CD4-positive, alpha-beta T cell (primary cell): Measurements from ENCODE around the gene ADAMTS17. TPM values are rescaled to one million over a fixed set of nuclear protein-coding genes. Genes with fewer than 3 reads are reported as not detected.

Source experiments
- ATAC-seq: fragments of 200-7000 bp; cut with Tn5 transposase; one replicate; pipeline ENCODE4 v1.10.0; 2022; ENCODE audit warnings: mild to moderate bottlenecking; ENCODE audit not compliant: poor library complexity
- CTCF ChIA-PET: fragments of 350-600 bp; sonication (Branson Sonifier 250); formaldehyde crosslinking; loops from one replicate; lab custom pipeline; 2021; ENCODE audit warnings: antibody characterized with exemption, inconsistent platforms; lab: Charles Lee
- POLR2A ChIA-PET: fragments of 350-600 bp; sonication (Branson Sonifier 250); formaldehyde crosslinking; loops from one replicate; lab custom pipeline; 2021; ENCODE audit warnings: antibody characterized with exemption, inconsistent platforms; lab: Charles Lee
- DNase-seq, 14 experiments: peaks; one replicate each; pipeline ENCODE4 v3.0.0-alpha.2; 2013 to 2020; ENCODE audit warnings: mixed read lengths in 2 of 14
- H3K27ac ChIP-seq, 2 donors: one replicate each; pipeline versions ENCODE4 v1.5.1 to v1.7.0; 2013; ENCODE audit warnings: low read length in 2 of 2, low read depth in 1 of 2, mild to moderate bottlenecking in 1 of 2
- H3K27me3 ChIP-seq, 2 experiments: 1 replicate in 1 of 2; 2 replicates in 1 of 2; pipeline versions ENCODE4 v1.6.1 to v1.7.0; 2013; ENCODE audit warnings: low read length in 2 of 2, control low read depth in 1 of 2, mild to moderate bottlenecking in 1 of 2, moderate library complexity in 1 of 2; ENCODE audit not compliant: insufficient read depth in 2 of 2, control insufficient read depth in 1 of 2
- H3K36me3 ChIP-seq: one replicate; pipeline ENCODE4 v1.6.1; 2013; ENCODE audit warnings: low read length, control low read depth; ENCODE audit not compliant: insufficient read depth
- H3K4me1 ChIP-seq: one replicate; pipeline ENCODE4 v1.6.1; 2013; ENCODE audit warnings: low read length, control low read depth; ENCODE audit not compliant: insufficient read depth
- H3K4me3 ChIP-seq: one replicate; pipeline ENCODE4 v1.5.1; 2013; ENCODE audit warnings: mild to moderate bottlenecking, low read length, moderate library complexity
- H3K9me3 ChIP-seq, 2 experiments: 1 replicate in 1 of 2; 2 replicates in 1 of 2; pipeline versions ENCODE4 v1.6.1 to v1.7.0; 2013; ENCODE audit warnings: low read length in 2 of 2, mild to moderate bottlenecking in 2 of 2, control low read depth in 1 of 2, moderate library complexity in 1 of 2; ENCODE audit not compliant: control insufficient read depth in 1 of 2, insufficient read depth in 1 of 2
- H3K27ac Mint-ChIP-seq: one replicate; pipeline ENCODE4 v1.8.0; 2020; ENCODE audit warnings: mixed read lengths
- H3K27me3 Mint-ChIP-seq: one replicate; pipeline ENCODE4 v1.8.0; 2021; ENCODE audit warnings: mixed read lengths
- H3K36me3 Mint-ChIP-seq: one replicate; pipeline ENCODE4 v1.8.0; 2021; ENCODE audit warnings: low read depth, mixed read lengths
- H3K4me1 Mint-ChIP-seq: one replicate; pipeline ENCODE4 v1.8.0; 2021; ENCODE audit warnings: low read depth, mixed read lengths
- H3K4me3 Mint-ChIP-seq: one replicate; pipeline ENCODE4 v1.8.0; 2020; ENCODE audit warnings: mild to moderate bottlenecking, mixed read lengths
- H3K9me3 Mint-ChIP-seq: one replicate; pipeline ENCODE4 v1.8.0; 2020; ENCODE audit warnings: mixed read lengths
- intact Hi-C, 2 experiments: fragments of 100-400 bp; cut with DNase I in 1 of 2; cut with micrococcal nuclease in 1 of 2; formaldehyde crosslinking; loops; one replicate each; pipeline versions ENCODE4 v1.15.1 to v1.9.0; 2023 to 2025; cut with DNase I, micrococcal nuclease
- total RNA-seq, 174 experiments: library from RNA in 2 of 174; stranded (reverse) in 2 of 174; gene quantifications; one replicate each; pipeline ENCODE4 v1.2.3 and lab custom pipeline; 2021 to 2026
- TF ChIP-seq, protein P1 (sequence below): fragments of 200-600 bp; IDR thresholded peaks from one replicate; pipeline ENCODE4 v1.8.0; 2022; ENCODE audit warnings: antibody characterized with exemption, mild to moderate bottlenecking

ADAMTS17 gene
- total RNA-seq, 2 experiments from 2014 or later: 9.9 to 13.2 TPM

DNA sequence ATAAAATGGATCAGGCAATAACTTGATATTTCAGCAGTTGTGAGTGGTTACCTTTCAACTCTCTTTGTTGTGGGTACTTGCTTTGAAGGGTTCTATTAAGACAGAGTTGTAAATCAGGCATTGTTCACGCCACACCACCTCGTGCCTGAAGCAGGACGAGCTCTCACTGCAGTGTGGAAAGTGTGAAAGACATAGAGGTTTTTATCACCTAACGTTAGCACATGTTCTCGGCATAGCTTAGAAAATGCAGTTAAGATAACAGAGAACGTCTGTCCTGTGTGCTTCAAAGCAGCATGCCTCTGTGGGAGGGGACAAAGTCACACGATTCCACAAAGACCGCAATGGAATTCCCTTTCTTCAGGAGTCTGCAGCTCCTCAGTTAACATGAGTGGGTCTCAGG, 7.8 kb downstream of the ADAMTS17 start:
- Mint-ChIP-seq H3K27ac (no peak overlapping the region), H3K36me3 (no peaks in the 10 kb centered on the region), H3K4me1 (peaks cover 82% of the 10 kb centered on the region), H3K9me3 (no peaks in the 10 kb centered on the region), H3K4me3 (peak overlapping the region; percentile 35), H3K27me3 (no peaks in the 10 kb centered on the region)
- DNase-seq (peak in 1 of 14 experiments; percentile 46), ATAC-seq (no peak)
- intact Hi-C loops: loop anchor here in 1 of 2 experiments (10.0 kb wide), 2 partner anchors 199 to 519 kb away; no protein-coding TSS in a partner anchor
- no peak overlapping the region for H3K4me3 ChIP-seq
- H3K9me3 ChIP-seq: no peaks in the 10 kb centered on the region
- H3K27ac ChIP-seq: no peak overlapping the region
- ChIA-PET POLR2A (interaction anchor here (1.2 to 1.9 kb wide), 2 partner anchors 104 to 405 kb away, joined by 3 to 8 read pairs; no protein-coding TSS in a partner anchor), CTCF (interaction anchor here (1.0 kb wide), 1 partner anchor 16 kb away, joined by 4 read pairs; no protein-coding TSS in a partner anchor)
- no peaks in the 10 kb centered on the region for H3K36me3 ChIP-seq
- H3K27me3 ChIP-seq: no peaks in the 10 kb centered on the region
- H3K4me1 ChIP-seq: peaks cover 74% of the 10 kb centered on the region
- TF ChIP-seq, protein P1, sequence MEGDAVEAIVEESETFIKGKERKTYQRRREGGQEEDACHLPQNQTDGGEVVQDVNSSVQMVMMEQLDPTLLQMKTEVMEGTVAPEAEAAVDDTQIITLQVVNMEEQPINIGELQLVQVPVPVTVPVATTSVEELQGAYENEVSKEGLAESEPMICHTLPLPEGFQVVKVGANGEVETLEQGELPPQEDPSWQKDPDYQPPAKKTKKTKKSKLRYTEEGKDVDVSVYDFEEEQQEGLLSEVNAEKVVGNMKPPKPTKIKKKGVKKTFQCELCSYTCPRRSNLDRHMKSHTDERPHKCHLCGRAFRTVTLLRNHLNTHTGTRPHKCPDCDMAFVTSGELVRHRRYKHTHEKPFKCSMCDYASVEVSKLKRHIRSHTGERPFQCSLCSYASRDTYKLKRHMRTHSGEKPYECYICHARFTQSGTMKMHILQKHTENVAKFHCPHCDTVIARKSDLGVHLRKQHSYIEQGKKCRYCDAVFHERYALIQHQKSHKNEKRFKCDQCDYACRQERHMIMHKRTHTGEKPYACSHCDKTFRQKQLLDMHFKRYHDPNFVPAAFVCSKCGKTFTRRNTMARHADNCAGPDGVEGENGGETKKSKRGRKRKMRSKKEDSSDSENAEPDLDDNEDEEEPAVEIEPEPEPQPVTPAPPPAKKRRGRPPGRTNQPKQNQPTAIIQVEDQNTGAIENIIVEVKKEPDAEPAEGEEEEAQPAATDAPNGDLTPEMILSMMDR: no peak

DNA sequence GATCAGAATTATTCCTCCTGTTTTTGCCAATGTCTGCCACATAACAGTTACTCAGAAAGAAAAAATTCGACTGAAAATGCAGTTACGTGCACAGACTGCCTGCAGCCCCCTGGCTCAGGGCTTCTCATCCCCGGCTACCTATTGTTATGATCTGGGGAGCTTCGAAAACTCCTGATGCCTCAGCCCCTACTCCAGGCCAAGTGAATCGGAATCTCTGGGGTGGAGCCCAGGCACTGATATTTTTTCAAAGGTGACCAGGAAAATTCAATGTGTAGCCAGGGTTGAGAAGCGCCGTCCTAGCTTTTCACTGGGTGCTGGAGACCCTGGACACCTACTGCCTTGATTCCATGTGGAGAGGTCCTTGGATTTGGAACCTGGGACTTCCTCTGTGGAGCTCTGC, 8.5 kb downstream of the ADAMTS17 start:
- ChIA-PET CTCF (no interaction called here), POLR2A (interaction anchor here (0.5 to 1.9 kb wide), 3 partner anchors 103 to 1084 kb away, joined by 3 to 8 read pairs (median 3); partner anchors contain the start of gene TTC23)
- H3K9me3 ChIP-seq: no peaks in the 10 kb centered on the region
- DNase-seq (no peak), ATAC-seq (no peak)
- TF ChIP-seq, protein P1: no peak
- peaks cover 83% of the 10 kb centered on the region for H3K4me1 Mint-ChIP-seq
- no peaks in the 10 kb centered on the region for H3K27me3 Mint-ChIP-seq
- peaks cover 74% of the 10 kb centered on the region for H3K4me1 ChIP-seq
- H3K36me3 Mint-ChIP-seq: no peaks in the 10 kb centered on the region
- no peak overlapping the region for H3K4me3 Mint-ChIP-seq
- H3K27me3 ChIP-seq: no peaks in the 10 kb centered on the region
- no peak overlapping the region for H3K4me3 ChIP-seq
- no peaks in the 10 kb centered on the region for H3K36me3 ChIP-seq
- H3K9me3 Mint-ChIP-seq: no peaks in the 10 kb centered on the region
- H3K27ac Mint-ChIP-seq: no peak overlapping the region
- no peak overlapping the region for H3K27ac ChIP-seq
- intact Hi-C loops: loop anchor here in 1 of 2 experiments (10.0 kb wide), 2 partner anchors 198 to 518 kb away; no protein-coding TSS in a partner anchor

DNA sequence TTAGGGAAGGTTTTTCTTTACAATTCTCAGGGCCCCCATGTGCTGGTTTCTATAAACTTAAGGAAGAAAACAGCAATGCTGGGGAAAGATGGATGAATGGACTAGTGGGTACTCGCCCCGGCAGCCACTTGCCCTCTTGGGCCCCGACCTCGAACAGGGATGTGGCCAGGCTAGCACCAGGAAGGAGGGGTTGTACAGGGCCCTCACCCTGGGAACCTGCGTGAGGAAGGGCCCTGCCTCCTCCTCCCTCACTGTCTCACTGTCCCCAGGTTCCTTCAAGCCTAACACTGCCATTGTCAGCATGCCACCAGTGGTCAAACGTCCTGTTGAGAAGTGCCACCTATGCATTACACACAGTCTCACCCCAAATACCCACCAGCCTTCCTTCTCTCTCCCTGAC, 9.1 kb downstream of the ADAMTS17 start:
- DNase-seq (no peak), ATAC-seq (no peak)
- H3K4me3 ChIP-seq: no peak overlapping the region
- no peaks in the 10 kb centered on the region for H3K27me3 Mint-ChIP-seq
- H3K4me1 ChIP-seq: peaks cover 74% of the 10 kb centered on the region
- H3K36me3 Mint-ChIP-seq: no peaks in the 10 kb centered on the region
- no peak overlapping the region for H3K4me3 Mint-ChIP-seq
- no peaks in the 10 kb centered on the region for H3K36me3 ChIP-seq
- H3K27ac ChIP-seq: no peak overlapping the region
- TF ChIP-seq, protein P1: no peak
- no peaks in the 10 kb centered on the region for H3K9me3 Mint-ChIP-seq
- no peak overlapping the region for H3K27ac Mint-ChIP-seq
- intact Hi-C loops: loop anchor here in 1 of 2 experiments (10.0 kb wide), 2 partner anchors 198 to 518 kb away; no protein-coding TSS in a partner anchor
- H3K9me3 ChIP-seq: no peaks in the 10 kb centered on the region
- ChIA-PET CTCF (interaction anchor here (3.0 kb wide), 1 partner anchor 17 kb away, joined by 13 read pairs; no protein-coding TSS in a partner anchor), POLR2A (interaction anchor here (0.5 kb wide), 1 partner anchor 1083 kb away, joined by 3 read pairs; the partner anchor contains the start of gene TTC23)
- H3K27me3 ChIP-seq: no peaks in the 10 kb centered on the region
- peaks cover 88% of the 10 kb centered on the region for H3K4me1 Mint-ChIP-seq
